Left cardiac atrium (tissue), 4 donors: ENCODE measurements around the gene TCF12. TPM values are rescaled to one million over a fixed set of nuclear protein-coding genes. Genes with fewer than 3 reads are reported as not detected.
A peak's percentile ranks its signal among the peaks of the same experiment; 100 is the strongest.

Experiments used
- ATAC-seq, 2 donors: fragments of 200-7000 bp; cut with Tn5 transposase; one replicate each; pipeline ENCODE4 v1.9.1; 2020; ENCODE audit warnings: mild to moderate bottlenecking in 2 of 2, moderate library complexity in 2 of 2
- DNase-seq: peaks from one replicate; pipeline ENCODE4 v3.0.0-alpha.2; 2020
- intact Hi-C, 2 donors: fragments of 100-400 bp; cut with DNase I; formaldehyde crosslinking; loops; one replicate each; pipeline versions ENCODE4 v1.14.1 to v1.15.1; 2022 to 2023
- total RNA-seq, 2 donors: library from RNA; stranded (reverse); fragmentation: NEBNext Ultra II Directional; extraction: Animal tissue kit (Norgen Biotek cat#: 25700); gene quantifications; one replicate each; pipeline ENCODE4 v1.2.1, GENCODE V29; 2021
- donor health status: DM: no; HTN: yes; CAD: no.
- donor health status: DM: no; HTN: yes; CAD: no; lungs with severe emphysema.
- donor health status: DM: yes; HTN: yes; CAD: no.
- donor health status: Dilated cardiomyopathy.

TCF12 gene
- total RNA-seq, 2 donors from 2014 or later, result 44.0 to 53.9 TPM

DNA sequence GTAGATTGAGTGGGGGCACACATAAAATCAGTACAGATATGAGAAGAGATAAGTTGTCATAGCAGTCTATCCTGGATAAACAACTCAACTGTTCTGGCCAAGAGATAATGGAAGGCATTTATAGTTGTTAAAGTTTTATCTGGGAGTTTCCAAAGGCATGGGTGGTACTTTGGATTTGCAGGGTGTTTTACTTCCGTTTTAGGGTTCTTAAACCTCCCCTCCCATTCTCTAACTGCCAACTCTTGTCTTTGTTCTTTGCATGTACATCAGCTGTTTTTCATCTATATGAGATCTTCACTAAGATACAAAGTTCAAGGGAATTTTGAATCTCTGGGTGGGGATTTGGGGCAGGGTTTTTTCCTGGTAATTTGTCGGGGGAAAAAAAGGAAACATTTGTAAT lies 283.1 kb downstream of the TCF12 start:
- no peak for ATAC-seq
- no peak for DNase-seq
- intact Hi-C loops, result no loop called here

DNA sequence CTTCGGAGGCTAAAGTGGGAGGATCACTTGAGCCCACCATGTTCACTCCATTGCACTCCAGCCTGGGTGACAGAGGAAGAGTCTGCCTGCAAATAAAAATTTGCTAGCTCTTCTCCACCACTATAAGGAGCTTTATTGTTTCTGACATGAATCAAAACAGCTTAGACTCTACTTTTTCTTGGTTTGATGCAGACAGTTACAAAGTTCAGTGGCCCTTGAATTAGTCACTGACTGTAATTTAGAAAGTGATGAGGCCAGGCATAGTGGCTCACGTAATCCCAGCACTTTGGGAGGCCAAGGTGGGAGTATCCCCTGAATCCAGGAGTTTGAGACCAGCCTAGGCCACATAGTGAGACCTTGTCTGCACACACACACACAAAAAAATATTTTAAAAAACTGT lies 285.5 kb downstream of the TCF12 start:
- intact Hi-C loops, result no loop called here
- no peak for ATAC-seq
- no peak for DNase-seq

DNA sequence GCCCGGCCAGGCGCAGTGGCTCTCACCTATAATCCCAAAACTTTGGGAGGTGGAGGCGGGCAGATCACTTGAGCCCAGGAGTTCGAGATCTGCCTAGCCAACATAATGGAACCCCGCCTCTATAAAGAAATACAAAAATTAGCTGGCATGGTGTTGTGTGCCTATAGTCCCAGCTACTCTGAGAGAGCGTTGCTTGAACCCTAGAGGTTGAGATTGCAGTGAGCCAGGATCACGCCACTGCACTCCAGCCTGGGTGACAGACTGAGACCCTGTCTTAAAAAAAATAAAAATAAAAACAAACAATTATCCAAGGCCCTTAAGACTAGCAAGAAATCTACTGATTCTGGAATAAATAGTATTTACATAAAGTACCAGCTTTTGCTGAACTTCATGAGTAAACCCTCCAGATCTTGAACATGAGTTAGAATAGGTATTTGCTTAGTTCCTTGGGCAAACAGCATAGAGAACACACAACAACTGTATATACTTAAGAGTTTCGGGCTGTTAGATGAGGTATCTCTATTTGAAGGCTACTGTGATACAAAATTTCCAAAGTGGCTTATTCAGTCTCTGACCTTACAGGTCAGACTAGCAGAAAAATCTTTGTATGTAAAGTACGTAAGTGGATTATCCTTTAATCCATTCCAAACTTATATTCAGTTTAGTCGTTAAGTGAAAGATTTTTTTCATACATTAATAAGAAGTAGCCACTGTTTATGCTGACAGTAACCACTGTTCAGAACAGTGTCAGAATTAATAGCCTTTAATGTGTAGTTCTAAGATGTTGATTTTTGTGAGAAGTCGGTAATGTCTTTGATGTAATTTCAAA lies 286.8 kb downstream of the TCF12 start:
- DNase-seq, result no peak
- intact Hi-C loops, result no loop called here
- no peak for ATAC-seq

DNA sequence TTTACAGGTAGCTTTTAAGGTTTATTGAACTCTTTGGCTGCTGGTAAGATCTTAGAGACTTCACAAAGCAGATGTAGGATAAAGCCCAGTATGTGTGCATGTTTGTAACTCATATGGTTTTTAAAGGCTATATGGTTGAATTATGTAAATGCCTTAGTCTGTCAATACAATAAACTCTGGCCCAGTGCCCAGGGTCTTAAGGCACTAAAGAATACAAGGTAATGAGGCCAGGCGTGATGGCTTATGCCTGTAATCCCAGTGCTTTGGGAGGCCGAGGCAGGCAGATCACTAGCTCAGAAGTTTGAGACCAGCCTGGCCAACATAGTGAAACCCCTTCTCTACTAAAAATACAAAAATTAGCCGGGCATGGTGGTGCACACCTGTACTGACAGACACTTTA lies 287.6 kb downstream of the TCF12 start:
- no peak for ATAC-seq
- intact Hi-C loops, result no loop called here
- DNase-seq, result no peak

DNA sequence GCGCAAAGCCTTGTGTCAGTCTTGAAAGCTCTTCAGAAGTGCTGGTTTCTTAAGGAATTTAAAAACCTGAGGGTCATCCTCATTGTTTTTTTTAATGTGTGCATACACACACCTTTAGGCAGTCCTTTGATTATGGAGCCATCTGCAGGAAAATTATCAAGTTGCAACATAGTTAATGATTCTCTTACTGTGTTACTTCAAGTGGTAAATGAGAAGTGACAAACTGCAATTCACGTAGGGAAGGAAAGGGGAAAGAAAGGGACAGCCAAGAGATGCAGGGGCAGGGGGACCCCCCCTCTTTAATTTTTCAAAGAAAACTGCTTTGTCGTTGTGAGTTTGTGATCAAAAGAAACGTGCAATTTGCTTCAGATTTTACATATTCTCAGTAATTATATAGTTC lies 295.4 kb downstream of the TCF12 start:
- intact Hi-C loops, result loop anchor here (2.0 to 10.0 kb wide), 3 partner anchors 67 to 719 kb away; no protein-coding TSS in a partner anchor
- DNase-seq (no peak), ATAC-seq (peak; percentile 61 to 70)

DNA sequence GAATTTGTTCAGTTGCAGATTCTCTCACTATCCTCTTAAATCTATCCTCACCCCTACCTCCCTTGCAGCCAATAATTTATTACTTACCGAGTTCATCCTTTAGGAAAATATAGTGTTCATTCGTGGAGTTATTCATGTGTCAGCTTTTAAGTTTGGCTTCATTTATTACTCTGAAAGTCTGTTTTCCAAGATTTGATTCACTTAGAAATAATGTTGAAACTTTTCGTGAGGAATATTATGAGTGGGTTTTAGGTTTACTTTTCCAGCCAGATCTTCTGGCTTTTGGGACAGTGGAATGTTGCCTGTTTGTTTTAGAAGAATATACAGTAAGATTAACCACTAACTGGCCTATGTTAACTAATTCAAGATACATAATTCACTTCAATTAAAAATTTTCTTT lies 296.9 kb downstream of the TCF12 start:
- ATAC-seq (no peak), DNase-seq (no peak)
- intact Hi-C loops, result loop anchor here in 1 of 2 donors (2.0 to 10.0 kb wide), 2 partner anchors 69 to 721 kb away; no protein-coding TSS in a partner anchor

DNA sequence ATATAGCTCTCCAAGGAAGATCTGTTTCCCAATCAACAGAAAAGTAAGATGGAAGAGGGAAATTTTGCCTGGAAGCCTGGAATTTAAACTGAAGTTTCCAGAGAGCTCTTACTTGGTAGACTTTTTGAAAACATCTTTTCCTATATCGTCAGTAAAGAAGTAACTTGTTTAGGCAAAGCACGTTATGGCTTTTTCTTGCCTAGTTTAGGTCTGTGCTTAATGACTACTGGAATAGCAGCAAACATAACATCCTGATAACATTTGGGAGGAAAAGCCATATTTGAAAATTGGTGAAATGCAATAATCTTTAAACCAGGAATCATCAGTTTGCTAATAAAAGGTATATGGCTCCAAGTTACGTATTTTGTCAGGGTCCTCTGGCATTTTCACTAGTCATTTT lies 297.4 kb downstream of the TCF12 start:
- no peak for ATAC-seq
- DNase-seq, result no peak
- intact Hi-C loops, result loop anchor here in 1 of 2 donors (2.0 to 10.0 kb wide), 2 partner anchors 69 to 721 kb away; no protein-coding TSS in a partner anchor

DNA sequence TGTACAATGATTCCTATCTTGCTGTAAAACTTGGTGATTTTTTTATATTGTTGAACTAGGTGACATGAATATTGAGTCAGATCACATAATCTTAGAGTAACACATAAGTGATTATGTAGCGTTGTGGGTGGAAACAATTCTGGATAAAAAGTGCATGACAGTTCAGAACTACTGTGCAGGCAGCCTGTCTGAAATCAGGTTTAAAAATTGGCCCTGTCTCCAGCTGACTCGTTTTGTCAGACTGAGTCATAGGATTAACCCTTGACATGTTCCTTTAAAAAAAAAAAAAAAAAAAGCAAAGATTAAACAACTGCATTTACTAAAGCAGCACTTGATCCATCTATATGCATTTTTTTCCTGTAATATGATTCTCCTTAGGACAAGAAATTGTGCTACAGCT lies 297.8 kb downstream of the TCF12 start:
- ATAC-seq (peak in 1 of 2 donors; percentile 87), DNase-seq (no peak)
- intact Hi-C loops, result loop anchor here in 1 of 2 donors (10.0 kb wide), 1 partner anchor 721 kb away; no protein-coding TSS in a partner anchor

DNA sequence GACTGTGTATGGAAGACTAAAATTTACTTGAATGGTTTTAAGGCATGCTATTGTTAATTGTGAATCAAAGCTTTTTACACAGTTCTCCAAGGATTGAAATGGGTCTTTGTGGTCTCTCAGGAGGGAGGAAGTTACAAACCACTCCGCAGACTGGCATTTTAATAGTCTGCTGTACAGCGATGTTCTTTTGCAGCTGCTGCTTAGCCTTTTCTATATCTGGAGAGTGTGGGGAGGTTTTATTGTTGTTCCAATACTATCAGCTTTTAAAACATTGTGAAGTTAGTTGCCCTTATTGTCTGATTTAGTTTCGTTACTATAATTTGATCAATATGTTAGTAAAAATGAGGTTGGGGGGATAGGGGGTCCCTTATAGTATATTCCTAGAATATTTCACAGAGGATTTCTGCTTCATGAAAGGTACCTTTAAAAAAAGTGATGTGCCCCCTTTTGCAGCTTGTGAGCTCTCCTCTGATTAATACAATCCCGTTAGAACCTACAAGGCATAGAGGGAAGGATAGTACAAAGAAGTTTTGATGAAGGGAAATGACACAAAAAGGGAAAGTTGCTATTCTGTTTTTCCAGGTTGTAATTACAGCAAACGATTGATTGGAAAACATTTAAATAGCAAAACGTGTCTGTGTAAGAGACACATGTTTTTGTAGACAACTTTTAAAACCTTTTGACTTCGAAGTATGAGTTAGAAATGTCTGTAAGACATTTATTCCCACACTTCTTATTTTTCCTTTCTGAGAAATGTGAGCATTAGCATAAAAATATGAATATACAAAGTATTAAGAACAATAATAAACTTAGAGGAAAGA lies 299.5 kb downstream of the TCF12 start:
- DNase-seq (no peak), ATAC-seq (no peak)
- intact Hi-C loops, result loop anchor here in 1 of 2 donors (10.0 kb wide), 1 partner anchor 723 kb away; no protein-coding TSS in a partner anchor

DNA sequence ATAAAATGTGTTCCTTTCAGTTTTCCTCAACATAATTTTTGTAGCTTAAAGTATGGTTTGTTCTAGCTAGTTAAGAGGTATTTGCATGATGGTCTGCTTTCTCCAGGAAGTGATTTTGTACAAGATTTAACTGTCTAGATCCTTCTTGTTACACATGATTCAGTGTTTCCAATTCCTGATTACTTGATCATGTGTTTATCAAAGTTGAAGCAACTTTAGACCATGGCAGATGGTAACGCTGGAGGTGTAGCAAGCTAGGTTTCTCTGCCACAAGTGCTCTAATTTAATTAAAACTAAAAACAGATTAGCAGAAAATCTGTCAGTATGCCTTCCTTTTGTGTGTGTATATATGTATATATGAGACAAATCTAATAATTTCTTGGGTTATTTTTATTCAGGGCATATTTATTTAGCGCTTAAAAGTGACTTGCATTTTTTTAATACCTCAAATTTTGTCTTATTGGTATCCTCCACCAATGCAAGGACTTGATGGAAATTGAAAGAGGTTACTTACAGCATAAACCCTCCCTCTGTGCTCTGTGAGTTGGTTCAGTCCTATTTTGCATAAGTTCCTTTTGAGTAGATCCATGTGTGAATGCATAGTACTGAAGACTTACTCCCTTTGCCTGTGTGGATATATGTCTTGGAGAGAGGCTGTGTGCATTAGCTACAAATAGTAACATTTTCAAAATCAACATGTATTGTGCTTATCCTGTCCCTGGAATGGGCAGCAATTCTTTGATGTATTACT lies 300.6 kb downstream of the TCF12 start:
- ATAC-seq, result peak in 1 of 2 donors; percentile 35
- intact Hi-C loops, result loop anchor here in 1 of 2 donors (10.0 kb wide), 1 partner anchor 724 kb away; no protein-coding TSS in a partner anchor
- no peak for DNase-seq

DNA sequence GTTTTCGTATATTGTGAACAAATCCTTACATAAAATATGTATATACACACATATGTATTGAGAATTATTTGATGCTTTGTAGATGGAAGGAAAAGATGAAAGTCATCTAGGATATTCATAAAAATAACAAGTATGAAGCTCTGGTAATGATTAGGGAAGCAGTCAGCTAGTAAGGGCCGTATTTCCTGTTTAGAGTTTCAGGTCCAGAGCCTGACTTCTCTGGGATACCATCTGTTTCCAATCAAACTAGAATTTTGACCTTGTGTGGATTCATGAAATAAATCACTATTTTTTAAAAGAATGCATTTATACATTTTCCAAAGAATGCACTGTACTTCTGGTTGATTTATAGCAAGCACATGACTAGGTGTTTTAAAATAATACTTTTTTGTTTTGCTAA lies 301.8 kb downstream of the TCF12 start:
- ATAC-seq (peak in 1 of 2 donors; percentile 47), DNase-seq (no peak)
- intact Hi-C loops, result no loop called here

DNA sequence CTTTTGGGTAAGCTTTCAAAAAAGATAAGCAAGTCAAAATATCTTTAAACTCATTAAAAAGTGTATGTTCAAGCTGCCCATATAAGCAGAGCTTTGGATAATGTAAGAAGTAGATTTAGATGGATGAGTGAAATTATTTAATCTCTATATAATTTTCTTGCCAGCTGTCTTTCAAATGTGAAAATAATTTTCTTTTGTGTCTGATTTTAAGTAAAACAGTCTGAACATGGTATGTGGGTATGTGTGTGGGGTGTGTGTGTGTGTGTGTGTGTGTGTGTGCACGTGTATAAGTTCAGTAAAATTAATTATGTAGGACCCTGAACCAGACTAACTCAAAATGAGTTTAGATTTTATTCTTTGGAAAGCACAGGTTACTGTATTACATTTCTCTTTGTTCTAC lies 302.7 kb downstream of the TCF12 start:
- intact Hi-C loops, result no loop called here
- DNase-seq (no peak), ATAC-seq (no peak)

DNA sequence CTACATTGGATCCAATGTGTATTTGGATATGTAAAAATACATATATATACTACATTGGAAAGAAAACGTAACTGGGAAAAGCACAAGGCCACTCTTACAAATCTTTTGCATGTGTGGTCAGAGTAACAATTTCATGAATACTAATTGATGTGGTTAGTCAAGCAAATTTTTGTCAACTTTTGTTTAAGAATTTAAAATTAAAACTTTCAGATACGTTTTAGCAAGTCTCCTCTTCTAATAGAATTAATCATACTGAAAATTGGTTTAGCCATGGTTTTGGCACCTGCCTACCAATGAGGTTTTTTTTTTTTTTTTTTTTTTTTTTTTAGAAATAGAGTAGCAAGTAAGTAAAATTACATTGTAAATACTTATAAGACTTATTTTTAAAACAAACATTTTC lies 304.9 kb downstream of the TCF12 start:
- intact Hi-C loops, result no loop called here
- ATAC-seq, result no peak
- DNase-seq, result no peak

DNA sequence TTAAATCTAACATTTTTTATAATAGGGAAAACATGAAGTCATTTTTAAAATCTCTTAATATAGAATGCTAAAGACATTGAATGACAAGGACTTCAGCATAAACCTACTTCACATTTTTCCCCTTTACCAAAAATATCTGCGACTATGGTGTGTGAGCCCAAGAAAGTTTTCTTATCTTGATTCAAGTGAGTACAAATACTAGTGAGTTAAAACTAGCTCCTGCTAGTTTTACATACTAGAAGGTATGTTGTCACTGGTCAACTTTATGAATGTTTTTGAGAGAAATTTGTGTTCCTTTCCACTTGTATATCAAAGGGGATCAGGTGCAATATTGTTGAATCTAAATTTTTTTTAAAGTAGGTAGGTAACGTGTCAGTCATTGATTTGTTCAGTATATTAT lies 305.4 kb downstream of the TCF12 start:
- DNase-seq (no peak), ATAC-seq (no peak)
- intact Hi-C loops, result no loop called here

DNA sequence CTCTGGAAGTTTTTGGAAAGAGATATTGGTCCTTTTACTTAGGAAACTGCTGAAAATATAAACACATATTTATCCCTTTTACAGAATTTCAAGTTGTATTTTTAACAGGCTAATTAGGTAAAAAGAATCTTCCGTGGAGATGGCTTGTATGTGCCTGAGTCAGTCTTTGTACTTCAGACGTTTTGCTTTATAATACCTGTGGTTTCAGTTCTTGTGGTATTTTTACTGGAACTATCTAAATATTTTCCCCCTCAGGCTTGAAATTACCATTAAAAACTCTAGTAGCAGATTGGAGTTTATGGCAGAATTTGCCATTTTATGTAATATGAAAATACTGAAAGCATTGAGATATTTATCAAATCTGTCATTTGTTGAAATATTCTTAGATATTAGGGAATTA lies 306.2 kb downstream of the TCF12 start:
- DNase-seq (no peak), ATAC-seq (no peak)
- intact Hi-C loops, result no loop called here

DNA sequence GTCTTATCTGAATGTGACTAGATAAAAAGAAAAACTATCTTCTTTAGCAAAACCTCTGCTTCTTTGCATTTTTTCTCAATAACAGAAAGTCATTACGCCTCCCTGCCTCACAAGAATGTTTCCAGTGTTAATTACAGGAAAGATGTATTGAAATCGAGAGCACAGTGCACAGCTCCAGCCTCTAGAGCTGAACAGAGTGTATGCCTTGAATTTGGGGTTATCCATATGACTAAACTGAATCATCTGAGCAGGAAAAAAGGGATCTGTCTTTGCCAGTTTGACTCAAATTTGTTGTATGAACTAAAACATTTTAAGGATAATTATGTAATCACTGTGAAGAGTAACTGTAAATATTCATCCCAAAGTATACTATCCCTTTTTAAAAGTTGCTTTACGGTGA lies 308.7 kb downstream of the TCF12 start:
- intact Hi-C loops, result no loop called here
- ATAC-seq (no peak), DNase-seq (no peak)

DNA sequence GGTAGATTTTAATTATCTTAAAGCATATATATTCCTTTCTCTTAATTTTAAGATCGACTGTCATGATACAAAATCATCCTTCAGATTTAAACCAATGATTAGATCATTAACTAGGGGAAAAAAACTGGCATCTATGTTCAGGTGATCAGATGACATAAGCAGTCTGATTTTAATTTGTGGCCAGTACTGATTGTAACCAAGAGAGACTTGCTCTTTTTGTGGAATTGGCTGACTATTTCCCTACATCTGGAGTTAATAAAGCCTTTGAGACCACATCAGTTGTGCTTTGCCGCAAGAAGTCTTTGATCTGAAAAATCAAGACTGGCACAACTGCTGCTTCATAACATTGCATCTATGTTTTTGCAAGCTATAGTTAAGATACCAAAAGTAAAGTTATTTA lies 309.5 kb downstream of the TCF12 start:
- ATAC-seq, result peak in 1 of 2 donors; percentile 44
- intact Hi-C loops, result no loop called here

DNA sequence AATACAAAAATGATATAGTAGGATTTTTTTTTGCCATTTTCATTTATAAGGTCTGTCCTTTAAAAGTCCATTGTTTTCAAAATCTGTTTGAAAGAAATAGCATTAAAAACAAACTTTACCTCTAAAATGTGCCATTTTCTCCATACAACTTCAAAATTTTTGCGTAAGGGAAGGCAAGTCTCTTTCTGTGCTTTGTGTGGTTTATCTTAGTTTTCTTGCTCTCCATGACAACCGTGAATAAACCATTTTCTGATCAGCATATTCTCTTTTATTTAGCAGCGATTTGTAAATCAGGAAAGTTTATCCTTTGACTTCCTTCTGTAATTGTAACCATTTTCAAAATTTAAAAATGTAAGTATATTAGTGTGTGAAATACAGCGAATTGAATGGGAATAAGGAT lies 310.0 kb downstream of the TCF12 start:
- ATAC-seq, result no peak
- intact Hi-C loops, result no loop called here
- DNase-seq, result no peak

More for the DNA sequence above, 309.5 kb downstream of the TCF12 start:
- no peak for DNase-seq

DNA sequence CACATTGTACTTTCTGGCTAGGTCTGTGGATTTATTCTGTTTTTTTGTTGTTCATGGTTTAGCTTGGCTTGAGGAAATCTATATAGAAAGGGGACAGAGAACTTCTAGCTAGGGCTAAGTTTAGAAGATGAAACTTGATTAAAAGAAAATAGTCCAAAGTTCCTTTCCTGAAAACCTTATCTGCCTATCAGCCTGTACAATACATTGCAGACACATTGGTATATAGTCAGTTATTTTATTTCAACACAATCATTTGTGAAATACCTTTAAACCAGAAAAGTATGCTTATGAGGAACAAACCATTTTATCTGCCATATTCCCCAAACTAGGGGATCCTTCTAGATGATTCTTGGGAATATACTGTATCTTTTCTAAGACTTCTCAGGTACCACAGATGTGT lies 310.6 kb downstream of the TCF12 start:
- no peak for DNase-seq
- no peak for ATAC-seq
- intact Hi-C loops, result no loop called here
